HG02623 (cell line): ENCODE results near the gene SNCB.

ENCODE experiments used
- ATAC-seq: cut with Tn5 transposase; IDR thresholded peaks from one replicate; pipeline ENCODE4 v1.9.1; 2021; ENCODE audit warnings: moderate library complexity; ENCODE audit not compliant: unreplicated experiment

Gene SNCB

DNA sequence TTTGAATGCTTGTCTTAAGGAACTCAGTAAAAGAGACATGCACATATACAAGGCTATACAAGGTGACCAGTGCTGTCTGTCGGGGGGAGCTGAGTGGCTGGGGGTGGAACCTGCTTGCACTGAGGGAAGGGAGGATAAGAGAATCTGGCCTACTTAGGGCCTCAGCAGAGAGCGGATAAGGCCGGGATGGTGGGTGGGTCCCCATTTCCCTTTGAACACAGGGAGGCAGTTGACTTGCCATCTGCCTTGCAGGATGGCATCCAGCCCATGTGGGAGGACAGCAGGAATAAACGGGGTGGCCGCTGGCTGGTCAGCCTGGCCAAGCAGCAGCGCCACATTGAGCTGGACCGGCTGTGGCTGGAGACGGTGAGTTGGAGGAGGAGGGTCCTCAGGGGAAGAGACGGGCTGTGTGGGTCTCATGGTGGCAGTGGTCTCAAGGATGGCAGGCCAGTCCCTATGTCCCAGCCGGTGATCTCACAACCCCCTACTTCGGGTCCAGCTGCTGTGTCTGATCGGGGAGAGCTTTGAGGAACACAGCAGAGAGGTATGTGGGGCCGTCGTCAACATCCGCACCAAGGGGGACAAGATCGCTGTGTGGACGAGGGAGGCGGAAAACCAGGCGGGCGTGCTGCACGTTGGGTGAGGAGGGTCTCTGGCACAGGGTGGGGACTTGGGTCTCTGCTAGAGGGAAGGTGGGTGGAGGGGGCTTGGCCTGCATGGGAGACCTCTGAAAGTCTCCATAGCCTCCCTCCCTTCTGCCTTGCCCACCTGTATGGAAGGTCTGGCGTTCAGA, 14.7 kb upstream of the SNCB start:
- ATAC-seq: no peak

DNA sequence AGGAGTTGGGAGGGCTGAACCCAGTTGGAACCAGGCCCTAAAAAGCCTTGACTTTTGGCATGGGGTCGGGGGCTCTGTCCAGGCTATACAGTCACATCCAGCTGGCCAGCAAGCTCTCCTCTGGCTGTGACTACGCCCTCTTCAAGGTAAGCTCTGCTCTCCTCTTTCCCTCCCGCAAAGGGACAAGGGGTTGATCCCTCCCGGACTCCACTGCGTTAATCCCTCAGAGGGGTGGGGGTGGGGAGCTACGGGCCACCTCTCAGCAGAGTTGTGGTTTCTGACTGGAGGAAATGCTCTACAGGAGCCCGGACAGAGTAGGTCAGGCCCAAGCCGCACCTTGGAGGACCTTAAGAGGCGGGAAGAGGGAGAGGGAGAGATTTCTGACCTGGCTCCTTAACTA, 14.0 kb upstream of the SNCB start:
- no peak for ATAC-seq

DNA sequence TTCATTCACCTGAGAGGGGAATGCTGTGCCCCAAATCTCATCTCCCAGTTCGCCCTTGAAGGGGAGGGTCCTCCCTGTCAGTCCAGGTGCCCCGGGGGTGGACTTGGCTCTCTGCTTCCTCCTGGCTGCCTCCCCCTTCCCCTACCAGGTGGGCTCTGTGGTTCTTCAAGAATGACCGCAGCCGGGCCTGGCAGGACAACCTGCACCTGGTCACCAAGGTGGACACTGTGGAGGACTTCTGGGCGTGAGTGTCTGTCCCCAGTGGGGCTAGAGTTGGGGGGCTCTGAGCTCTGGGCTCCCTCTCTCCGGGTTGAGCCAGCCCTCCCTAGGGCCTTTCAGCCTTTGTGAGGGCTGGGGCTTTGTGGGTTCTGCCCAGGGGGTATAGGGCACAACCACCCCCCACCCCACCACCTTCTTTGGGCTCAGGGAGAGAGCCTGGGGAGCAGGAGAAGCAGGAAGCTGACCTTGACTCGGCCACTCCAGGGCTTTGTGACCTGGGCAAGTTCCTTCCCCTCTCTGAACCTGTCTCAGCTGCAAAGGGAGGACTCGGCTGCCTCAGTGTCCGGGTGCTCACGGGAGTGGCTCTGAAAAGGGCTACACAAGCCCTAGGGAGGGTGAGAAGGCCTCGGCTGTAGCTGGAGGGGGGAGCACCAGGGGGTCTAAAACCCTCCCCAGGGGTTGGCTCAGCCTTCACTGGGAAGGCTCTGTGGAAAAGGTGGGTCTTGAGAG, 13.3 kb upstream of the SNCB start:
- ATAC-seq: no peak

DNA sequence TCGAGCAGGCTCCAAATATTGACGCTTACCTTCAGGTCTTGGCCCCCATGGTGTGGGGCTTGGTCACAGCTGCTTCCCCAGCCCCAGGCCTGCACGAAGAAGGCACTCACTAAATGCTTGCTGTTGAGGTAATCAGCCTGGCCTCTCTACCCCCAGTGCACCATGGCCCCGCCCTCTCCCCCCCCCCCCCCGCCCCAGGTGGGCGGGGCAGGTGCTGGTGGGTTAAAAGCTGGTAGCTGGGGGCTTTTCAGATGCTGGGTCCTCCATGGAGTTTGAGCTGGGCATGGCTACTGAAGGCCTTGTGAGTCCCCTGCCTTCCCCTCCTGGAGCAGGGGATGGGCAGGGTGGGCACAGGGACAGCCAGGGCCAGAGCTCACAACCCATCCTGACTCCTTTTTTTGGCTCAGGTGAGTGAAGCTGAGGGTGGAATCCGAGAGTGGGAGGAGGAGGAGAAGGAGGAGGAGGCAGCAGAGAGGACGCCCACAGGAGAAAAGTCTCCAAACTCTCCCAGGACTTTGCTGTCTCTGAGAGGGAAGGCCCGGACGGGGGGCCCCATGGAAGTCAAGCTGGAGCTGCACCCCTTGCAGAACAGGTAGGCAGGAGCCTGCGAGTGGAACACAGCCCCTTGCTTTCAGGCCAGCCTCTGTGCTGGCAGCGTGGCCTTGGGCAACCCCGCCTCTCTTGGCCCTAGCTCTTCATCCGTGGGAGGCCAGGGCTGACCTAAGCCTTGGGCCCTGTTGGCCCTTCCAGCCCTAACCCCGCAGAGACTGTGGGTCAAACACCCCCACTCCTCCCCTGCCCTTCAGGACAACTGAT, 12.5 kb upstream of the SNCB start:
- ATAC-seq: no peak

DNA sequence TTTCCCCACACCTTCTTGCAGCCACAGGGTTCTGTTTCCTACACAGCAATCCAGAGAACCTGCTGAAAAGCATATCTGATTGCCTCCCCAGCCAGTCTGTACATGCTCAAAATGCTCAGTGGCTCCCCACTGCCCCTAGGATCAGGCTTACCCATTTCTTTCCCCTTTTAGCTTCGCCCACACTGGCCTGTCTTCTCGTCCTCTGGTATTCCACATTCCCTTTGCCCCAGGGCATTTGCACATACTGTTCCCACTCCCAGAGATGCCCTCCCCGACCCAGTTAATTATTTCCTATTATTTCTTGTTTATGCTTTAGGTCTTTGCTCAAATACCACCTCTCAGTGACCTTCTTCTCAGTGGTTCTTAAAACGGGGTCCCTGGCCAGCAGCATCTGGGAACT, 10.3 kb upstream of the SNCB start:
- no peak for ATAC-seq

DNA sequence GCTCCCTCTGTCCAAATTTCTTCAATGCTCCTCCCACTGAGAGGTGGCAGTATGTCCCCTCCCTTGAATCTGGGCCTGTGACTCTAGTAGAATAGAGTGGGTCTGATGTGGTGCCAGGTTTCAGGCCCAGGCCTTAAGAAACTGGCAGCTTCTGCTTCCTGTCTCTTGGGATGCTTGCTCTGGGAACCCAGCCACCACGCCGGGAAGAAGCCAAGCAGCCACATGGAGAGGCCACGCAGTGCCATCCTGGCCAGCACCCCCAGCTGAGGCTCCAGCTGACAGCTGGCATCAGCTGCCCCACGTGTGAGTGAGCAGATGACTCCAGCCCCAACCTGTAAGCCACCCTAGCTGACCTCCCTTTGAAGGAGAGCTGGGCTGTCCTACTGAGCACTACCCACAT, 9.6 kb upstream of the SNCB start:
- no peak for ATAC-seq

DNA sequence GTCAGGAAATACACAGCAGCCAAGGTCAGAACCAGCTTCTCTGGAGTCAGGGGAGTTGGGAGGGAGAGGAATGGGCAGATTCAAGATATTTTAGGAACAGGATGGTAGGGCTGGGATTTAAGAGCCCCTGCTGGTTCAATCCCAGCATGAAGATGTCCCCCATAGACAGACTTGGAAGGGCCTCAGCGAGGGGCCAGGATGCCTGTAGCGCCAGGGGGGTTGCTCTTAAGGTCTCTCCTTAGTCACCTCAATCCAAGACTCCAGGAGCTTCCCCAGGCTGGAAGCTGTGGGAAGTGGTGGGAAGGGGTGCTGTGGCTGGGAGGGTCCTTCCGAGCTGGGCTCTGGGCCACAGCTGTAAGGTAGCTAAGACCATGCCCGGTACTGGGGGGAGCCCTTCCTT, 8.9 kb upstream of the SNCB start:
- no peak for ATAC-seq

DNA sequence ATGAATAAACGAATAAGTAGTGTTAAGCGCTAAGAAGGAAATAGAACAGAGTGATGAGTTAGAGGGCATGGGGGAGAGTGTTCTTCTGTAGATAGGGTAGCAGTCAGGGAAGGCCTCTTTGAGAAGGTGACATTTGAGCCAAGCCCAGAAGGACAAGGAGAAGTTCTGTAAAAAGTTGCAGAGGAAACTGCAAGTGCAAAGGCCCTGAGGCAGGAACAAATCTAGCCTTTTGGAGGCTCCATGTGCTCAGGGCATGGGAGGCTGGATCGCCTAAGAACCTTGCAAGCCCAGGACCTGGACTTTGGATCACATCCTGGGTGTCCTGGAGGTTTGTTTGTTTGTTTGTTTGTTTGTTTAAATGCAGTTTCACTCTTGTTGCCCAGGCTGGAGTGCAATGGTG, 8.1 kb upstream of the SNCB start:
- ATAC-seq: no peak

DNA sequence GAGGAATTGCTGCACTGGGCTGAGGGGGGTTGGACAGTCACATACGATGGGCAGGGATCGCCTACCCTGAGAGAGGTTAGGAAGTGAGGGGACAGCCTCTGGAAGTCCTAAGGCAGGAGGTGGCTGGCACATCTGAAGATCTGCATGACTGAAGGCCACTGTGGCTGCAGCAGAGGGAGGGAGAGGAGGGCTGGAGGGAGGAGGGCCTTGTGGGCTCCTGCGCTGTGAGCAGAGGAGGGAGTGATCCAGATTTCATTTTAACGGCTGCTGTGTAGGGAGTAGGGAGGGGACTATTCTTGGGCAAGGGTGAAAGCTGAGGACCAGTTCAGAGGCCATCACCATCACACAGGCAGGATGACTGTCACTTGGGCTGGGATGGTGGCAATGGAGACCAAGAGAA, 7.2 kb upstream of the SNCB start:
- ATAC-seq: no peak

DNA sequence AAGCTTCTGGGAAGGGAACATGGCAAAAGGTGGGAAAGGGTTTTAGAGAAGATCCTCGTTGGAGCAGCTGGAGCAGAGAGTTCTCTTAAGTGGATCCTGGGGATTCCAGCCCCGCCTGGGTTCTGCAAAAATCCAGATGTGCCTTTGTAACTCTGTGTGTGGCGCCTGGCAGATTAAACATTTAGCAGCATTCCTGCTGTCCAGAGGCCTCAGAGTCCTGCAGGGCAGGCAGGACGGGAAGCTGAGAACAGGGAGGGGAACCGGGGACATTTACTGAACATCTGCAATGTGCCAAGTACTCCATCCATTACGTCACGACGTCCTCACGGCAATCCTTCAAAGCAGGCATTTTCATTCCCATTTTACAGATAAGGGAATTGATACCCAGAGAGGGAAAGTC, 6.1 kb upstream of the SNCB start:
- ATAC-seq: no peak

DNA sequence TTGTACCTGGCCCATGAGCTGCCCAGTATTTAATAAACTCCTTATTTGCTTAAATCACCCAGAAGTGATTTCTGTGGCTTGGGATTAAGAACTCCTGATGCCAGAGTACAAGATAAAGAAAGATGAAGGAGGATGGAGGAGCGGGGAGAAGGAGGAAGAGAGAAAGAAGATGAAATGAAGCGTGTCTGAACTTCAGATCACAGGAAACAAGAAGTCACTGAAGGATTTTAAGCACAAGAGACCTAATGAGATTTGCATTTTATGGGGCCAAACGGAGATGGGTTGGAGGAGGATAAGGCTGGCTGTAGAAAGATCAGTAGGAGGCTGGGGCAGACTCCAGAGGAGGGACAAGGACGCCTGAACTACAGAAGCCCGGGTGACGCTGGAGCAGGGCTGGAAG, 3.3 kb upstream of the SNCB start:
- no peak for ATAC-seq

DNA sequence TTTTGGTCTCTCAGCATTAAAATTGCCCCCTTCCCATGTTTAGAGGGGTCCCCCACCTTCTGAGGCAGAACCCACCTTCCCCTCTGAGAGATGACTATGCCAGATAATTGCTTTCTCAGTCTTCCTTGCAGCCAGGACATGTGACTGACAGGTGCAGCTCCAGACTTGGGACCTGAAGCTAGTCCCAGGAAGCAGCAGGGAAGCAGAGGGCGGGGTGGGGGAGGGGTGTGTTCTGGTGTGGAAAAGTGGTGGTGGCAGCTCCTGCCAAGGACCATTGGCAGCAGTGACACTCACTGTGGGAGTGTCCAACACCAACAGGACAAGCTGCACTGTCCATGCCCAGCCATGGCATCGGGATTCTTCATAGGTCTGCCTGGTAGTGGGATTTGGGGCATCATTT, 2.4 kb upstream of the SNCB start:
- ATAC-seq: no peak

DNA sequence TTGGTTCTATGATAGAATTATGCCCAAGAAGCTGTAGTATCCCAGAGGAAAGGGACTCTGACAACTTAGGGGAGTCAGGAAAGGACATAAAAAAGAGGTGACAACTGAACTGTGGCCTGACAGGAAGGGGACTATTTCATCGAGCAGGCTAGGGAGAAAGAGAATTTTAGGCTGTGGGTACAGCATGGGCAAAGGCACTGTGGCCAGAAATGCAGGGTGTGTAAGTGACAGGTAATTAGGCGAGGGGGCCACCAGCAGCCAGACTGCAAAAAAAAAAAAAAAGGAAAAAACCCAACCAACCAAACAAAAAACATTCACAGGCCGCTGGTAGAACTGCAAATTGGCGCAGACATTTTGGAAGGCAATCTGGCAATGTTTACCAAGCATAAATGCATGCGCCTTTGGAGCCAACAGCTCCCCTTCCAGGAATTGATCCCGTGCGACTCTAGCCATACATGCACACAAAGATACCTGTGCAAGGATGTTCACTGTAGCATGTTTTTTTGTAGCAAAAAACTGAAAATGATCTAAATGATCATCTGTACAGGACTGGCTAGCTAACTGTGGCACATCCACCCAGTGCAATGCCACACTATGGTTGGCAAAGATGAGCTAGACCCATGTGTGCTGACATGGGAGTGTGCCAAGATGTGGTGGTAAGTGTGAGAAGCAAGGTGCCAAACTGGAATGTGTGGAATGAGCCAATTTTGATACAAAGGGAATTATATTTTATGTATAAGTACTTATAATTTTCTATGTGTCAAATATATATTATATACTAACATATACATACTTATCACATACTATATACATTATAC, 1.3 kb upstream of the SNCB start:
- no peak for ATAC-seq

DNA sequence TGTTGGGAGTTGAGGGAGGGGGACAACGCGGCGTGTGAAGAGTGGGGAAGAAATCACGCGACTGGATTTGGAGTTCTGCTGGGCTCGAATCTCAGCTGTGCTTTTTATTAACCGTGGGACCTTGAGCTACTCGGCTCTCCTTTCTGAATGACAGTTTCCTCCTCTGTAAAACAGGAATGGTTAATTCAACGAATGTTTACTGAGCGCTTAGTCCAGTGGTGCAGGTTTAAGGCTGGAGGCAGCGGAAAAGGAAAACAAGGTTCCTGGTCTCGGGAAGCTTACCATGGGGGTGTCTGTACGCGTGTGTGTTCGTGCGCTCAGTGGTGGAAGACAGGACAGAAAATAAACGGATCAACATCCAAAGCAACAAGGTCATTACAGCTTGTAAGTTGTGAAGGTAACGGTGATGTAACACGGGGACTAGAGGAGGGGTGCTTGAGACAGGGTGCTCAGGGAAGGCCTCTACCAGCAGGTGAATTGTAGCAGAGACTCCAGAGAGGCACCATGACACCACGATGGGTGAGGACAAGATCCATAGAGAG, 418 bp upstream of the SNCB start:
- ATAC-seq: no peak

DNA sequence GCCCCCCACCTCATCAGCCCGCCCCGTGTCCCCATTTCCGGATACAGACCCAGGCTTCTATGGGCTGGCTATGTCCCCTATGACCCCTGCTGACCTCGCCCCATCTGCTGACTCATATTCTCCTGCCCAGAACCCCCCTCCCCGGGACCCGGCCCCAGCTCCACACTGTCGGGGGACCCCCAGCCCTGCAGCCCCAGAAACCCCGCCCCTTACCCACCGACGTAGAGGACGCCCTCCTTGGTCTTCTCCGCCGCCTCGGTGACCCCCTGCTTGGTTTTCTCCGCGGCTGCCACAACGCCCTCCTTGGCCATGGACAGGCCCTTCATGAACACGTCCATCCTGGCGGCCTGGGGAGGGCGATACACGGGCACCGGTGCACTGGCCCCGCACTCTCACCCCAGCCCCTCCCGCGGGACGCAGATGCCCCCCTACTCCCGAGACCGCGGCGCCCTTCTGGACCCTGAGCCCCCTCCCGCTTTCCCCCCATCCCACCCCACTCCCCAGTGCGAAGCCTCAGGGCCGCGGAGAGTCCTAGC, 949 bp downstream of the SNCB start:
- no peak for ATAC-seq

DNA sequence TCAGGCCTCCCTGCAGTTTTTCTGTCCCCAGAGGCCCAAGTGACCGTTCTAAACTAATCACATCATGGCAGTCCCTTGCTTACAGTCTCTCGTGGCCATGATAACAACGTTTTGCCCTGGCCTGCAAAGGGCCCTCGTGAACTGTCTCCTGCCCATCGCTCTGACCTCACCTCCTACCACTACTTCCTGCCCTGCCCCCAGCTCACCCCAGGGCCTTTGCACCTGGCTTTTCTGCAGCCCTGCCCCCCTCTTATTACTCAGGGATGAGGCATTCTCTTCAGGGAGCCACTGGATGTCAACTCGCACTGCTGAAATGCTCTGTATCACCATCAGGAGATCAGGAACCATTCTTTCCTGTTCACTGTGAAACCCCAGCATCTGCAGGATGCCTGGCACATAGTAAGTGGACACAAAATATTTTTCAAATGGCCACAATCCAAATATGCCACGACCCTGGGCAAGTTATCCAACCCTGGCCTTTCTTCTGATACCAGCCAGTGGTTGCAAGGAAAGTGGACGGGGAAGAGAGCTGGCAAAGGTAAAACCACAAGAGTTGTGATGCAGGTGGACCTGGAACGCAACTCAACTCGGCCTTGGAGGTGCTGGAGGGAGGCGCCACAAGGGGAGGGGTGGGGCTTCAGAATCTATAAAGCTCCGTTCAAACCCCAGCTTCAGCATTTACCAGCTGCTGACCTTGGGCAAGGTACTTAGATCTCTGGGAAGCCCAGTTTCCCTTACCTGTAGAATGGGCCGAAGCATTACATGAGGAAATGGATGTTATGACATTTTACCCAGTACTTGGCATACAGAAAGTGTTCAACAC, 1.7 kb downstream of the SNCB start:
- no peak for ATAC-seq

DNA sequence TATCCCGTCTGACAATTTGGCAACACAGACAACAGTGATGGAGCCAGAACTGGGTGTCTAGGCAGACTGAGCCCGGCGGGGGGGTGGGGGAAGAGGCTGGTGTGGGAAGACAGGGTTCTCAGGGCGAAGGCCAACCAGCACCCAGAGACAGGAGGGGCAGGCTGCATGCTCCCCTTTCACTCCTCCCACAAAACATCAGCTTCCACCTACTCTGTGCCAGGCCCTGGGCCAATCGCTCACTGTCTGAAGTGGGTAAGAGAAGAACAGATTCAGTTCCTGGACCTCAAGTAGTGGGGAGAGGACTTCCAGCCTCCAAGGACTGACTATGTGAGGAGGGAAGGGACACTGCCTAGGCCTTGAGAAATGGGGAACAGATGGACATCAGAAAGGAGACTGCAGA, 2.8 kb downstream of the SNCB start:
- no peak for ATAC-seq

DNA sequence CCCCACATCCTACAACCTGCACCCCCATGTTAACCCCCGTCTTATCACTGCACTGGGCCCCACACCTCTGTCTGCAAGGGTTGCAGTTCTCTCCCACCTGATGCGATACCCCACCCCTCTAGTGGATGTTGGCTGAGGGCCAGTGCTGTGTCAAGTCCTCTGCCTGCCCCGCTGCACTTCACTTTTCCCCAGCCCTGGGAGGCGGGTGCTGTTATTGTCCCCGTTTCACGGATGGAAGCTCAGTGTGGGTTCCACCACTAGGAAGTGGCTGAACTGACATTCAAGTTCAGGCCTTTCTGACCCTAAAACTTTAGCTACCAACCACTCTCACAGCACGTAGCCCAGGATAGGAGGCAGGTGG, 3.5 kb downstream of the SNCB start:
- ATAC-seq: no peak

DNA sequence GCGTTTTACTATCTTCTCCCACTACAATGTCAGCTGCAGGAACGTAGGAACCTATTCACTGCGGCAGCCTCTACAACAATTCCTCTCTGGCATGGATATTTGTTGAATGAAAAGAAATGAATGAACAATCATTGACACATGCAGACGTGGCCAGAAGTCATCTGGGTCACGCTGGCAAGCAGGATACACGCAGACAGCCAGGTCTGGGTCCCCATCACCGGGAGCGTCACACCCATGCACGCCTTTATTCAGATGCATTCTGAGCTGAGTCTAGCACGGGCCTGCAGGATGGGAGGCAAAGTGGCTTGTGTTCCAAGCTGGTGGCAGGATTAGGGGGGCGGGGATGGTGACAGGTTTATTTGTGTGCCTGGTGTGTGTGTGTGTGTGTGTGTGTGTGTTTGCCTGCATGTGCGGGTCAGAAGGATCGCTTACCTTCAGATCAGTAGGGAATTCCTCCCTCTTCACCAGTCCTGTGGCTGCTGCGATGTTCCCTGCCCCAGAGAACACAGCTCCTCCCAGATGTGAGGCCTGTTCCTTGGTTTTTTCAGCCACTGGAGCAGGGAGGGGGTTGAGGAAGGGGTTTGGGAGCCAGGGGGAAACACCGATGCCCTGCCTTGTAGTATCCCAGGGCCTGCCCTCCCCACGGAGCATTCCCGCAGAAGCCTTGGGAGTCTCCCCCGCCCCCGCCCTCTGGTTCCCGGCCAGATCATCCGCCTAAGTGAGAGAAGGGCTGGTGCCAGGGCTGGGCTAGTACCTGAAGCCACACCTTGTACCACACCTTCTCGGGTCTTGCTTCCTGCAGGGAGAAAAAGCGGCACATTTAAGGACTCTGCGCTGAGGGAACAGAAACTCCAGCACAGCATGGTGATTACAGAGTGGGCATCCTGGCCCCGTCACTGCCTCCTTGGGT, 4.1 kb downstream of the SNCB start:
- no peak for ATAC-seq
